ENCODE data around the gene ZNF738.

The ZNF738 gene

DNA sequence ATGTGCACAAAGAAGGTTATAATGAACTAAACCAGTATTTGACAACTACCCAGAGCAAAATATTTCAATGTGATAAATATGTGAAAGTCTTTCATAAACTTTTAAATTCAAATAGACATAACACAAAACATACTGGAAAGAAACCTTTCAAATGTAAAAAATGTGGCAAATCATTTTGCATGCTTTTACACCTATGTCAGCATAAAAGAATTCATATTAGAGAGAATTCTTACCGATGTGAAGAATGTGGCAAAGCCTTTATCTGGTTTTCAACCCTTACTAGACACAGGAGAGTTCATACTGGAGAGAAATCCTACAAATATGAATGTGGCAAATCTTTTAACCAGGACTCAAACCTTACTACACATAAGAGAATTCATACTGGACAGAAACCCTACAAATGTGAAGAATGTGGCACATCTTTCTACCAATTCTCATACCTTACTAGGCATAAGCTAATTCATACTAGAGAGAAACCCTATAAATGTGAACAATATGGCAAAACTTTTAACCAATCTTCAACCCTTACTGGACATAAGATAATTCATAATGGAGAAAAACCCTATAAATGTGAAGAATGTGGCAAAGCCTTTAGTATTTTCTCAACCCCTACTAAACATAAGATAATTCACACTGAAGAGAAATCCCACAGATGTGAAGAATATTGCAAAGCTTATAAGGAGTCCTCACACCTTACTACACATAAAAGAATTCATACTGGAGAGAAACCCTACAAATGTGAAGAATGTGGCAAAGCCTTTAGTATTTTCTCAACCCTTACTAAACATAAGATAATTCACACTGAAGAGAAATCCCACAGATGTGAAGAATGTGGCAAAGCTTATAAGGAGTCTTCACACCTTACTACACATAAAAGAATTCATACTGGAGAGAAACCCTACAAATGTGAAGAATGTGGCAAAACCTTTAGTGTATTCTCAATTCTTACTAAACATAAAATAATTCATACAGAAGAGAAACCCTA is 64.5 kb downstream of the ZNF738 start:
- DNase-seq (ENCODE audit: low spot score): no peak

Measured in AG08396 (cell line).